Measurements from ENCODE around the gene MED7. TPM values are rescaled to one million over a fixed set of nuclear protein-coding genes. Genes with fewer than 3 reads are reported as not detected.

Gene MED7
- total RNA-seq, 1 experiment from 2014 or later: 24.1 TPM

DNA sequence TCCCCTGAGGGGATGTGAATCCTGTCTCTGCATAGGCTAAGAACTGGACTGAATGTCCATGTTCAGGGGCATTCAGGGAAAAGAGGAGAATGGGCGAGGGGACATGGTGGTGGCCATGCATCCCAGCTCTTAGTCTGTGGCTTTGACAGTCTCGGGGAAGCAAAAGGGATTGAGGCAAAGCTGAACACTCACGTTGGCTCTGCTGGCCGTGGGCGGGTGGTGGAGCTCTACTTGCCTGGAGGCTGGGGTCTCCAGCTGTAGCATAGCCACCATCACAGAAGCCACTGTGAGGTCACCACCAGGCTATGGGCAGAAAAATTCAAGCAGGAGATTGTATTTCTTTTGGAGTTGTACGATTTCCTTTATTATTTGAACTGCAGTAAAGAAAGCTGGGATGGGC is 19.3 kb upstream of the MED7 start:
- no peaks in the 10 kb centered on the region for H3K36me3 Mint-ChIP-seq (ENCODE audit: insufficient read depth, unreplicated experiment)
- intact Hi-C loops (cut with micrococcal nuclease; ENCODE audit: unreplicated experiment): no loop called here
- no peak for DNase-seq
- no TSS peak for BruUV-seq (replicated peaks)
- peaks cover 54% of the 10 kb centered on the region for H3K27me3 Mint-ChIP-seq (ENCODE audit: unreplicated experiment)
- H3K4me1 Mint-ChIP-seq (ENCODE audit: low read depth, unreplicated experiment): no peaks in the 10 kb centered on the region
- no peaks in the 10 kb centered on the region for H3K9me3 Mint-ChIP-seq (ENCODE audit: low read depth, unreplicated experiment)
- H3K27ac Mint-ChIP-seq (ENCODE audit: unreplicated experiment): no peak overlapping the region
- TF ChIP-seq CTCF (IDR thresholded peaks at IDR 0.05; ENCODE audit: unreplicated experiment): no peak
- CTCF ChIA-PET: no interaction called here
- H3K4me3 Mint-ChIP-seq (ENCODE audit: low read depth, unreplicated experiment): no peak overlapping the region

DNA sequence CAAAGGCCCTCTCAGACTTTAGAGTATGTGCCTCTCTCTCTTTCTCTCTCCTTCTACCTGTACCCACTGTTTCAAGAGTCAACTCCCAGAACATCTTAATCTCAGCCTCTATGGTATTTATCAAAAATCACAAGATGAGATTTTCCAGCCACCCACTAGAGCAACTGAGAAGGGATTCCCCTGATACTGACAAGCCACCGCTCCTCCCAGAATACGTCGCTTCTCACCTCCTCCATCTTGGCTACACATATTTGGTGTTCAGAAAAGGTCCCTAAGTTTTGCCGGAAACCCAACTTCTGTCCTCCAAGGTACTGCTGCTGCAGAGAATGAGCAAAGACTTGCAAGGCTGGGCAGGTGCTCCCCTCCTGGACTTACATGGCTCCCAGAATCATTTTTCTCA is 17.3 kb upstream of the MED7 start:
- TF ChIP-seq CTCF (IDR thresholded peaks at IDR 0.05; ENCODE audit: unreplicated experiment): no peak
- Mint-ChIP-seq H3K27me3 (ENCODE audit: unreplicated experiment) (peaks cover 38% of the 10 kb centered on the region), H3K4me3 (ENCODE audit: low read depth, unreplicated experiment) (no peak overlapping the region), H3K9me3 (ENCODE audit: low read depth, unreplicated experiment) (no peaks in the 10 kb centered on the region), H3K36me3 (ENCODE audit: insufficient read depth, unreplicated experiment) (no peaks in the 10 kb centered on the region), H3K4me1 (ENCODE audit: low read depth, unreplicated experiment) (no peaks in the 10 kb centered on the region), H3K27ac (ENCODE audit: unreplicated experiment) (no peak overlapping the region)
- no peak for DNase-seq
- intact Hi-C loops (cut with micrococcal nuclease; ENCODE audit: unreplicated experiment): no loop called here
- BruUV-seq (replicated peaks): no TSS peak
- CTCF ChIA-PET: interaction anchor here (0.6 kb wide), 1 partner anchor 288 kb away, joined by 4 read pairs; no protein-coding TSS in a partner anchor

DNA sequence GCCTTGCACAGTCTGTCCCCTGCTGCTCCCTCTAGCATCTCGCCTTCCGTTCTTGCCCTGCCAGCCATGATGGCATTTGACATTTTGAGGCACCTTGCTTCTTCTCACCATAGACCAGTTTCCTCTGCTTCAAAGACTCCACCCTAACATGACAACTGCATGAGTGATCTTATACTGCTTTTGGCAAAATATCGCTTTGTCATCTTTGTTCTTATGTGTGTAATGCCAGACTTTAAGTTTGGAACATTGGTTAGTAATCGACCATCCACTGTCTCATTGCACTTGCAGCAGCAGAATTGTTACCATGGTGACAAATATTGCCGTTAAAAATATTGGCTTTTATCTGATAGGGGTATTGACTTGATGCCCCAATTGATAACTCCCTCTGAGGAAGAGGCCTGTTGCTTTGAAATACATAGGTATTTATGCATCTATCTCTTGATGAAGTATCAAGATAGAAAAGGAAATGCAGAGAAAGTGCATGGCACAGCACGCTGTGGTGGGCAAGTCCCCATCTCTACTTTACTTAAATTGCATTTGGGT is 16.6 kb upstream of the MED7 start:
- no peak for DNase-seq
- no peaks in the 10 kb centered on the region for H3K9me3 Mint-ChIP-seq (ENCODE audit: low read depth, unreplicated experiment)
- BruUV-seq (replicated peaks): no TSS peak
- intact Hi-C loops (cut with micrococcal nuclease; ENCODE audit: unreplicated experiment): no loop called here
- H3K36me3 Mint-ChIP-seq (ENCODE audit: insufficient read depth, unreplicated experiment): no peaks in the 10 kb centered on the region
- CTCF ChIA-PET: no interaction called here
- no peaks in the 10 kb centered on the region for H3K4me1 Mint-ChIP-seq (ENCODE audit: low read depth, unreplicated experiment)
- H3K27ac Mint-ChIP-seq (ENCODE audit: unreplicated experiment): no peak overlapping the region
- no peak overlapping the region for H3K4me3 Mint-ChIP-seq (ENCODE audit: low read depth, unreplicated experiment)
- no peak for TF ChIP-seq CTCF (IDR thresholded peaks at IDR 0.05; ENCODE audit: unreplicated experiment)
- peaks cover 38% of the 10 kb centered on the region for H3K27me3 Mint-ChIP-seq (ENCODE audit: unreplicated experiment)

DNA sequence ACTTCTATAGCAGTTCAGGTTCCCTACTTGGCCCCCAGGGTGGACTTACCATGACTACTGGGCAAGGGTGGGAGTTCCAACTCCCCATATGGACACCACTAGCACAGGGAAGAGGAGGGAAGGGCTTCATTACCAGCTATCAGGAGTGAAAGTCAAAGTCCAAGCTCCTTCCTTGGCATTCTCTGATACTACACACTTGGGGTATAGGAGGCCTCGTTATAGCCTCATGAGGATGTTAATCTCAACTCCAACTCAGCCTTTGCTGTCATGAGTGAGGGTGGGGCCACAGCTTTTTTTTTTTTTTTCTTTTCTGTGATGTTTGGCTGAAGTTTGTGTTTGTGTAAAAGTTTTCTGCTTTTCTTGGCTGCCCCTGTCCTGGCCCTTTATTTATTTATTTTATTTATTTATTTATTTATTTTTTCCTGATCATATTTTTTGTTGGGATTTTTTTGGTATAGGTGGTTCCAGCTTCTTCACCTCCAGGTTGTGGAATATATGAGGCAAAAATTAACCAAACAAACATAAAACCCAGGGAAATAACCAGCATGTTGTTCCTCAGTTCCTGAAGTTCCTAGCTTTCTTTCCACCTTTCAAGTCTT is 14.7 kb upstream of the MED7 start:
- Mint-ChIP-seq H3K36me3 (ENCODE audit: insufficient read depth, unreplicated experiment) (no peaks in the 10 kb centered on the region), H3K4me1 (ENCODE audit: low read depth, unreplicated experiment) (no peaks in the 10 kb centered on the region), H3K9me3 (ENCODE audit: low read depth, unreplicated experiment) (no peaks in the 10 kb centered on the region), H3K4me3 (ENCODE audit: low read depth, unreplicated experiment) (no peak overlapping the region), H3K27ac (ENCODE audit: unreplicated experiment) (no peak overlapping the region), H3K27me3 (ENCODE audit: unreplicated experiment) (peaks cover 28% of the 10 kb centered on the region)
- BruUV-seq (replicated peaks): no TSS peak
- CTCF ChIA-PET: interaction anchor here (0.7 to 0.9 kb wide), 2 partner anchors 246 to 1166 kb away, joined by 3 to 4 read pairs; no protein-coding TSS in a partner anchor
- DNase-seq: no peak
- intact Hi-C loops (cut with micrococcal nuclease; ENCODE audit: unreplicated experiment): no loop called here
- TF ChIP-seq CTCF (IDR thresholded peaks at IDR 0.05; ENCODE audit: unreplicated experiment): no peak
